ENCODE measurements around the gene KCNMA1.
A peak's percentile ranks its signal among the peaks of the same experiment; 100 is the strongest.

KCNMA1 gene

GRCh38 chr10:77296534-77297392 lies 340.8 kb downstream of the KCNMA1 start:
- FAIRE-seq (peak; percentile 28), DNase-seq (ENCODE audit: insufficient read length, low spot score) (no peak)

GRCh38 chr10:77293773-77294172 lies 343.8 kb downstream of the KCNMA1 start:
- DNase-seq (ENCODE audit: insufficient read length, low spot score) (no peak), FAIRE-seq (no peak)

GRCh38 chr10:77293347-77293746 lies 344.3 kb downstream of the KCNMA1 start:
- no peak for DNase-seq (ENCODE audit: insufficient read length, low spot score)
- no peak for FAIRE-seq

GRCh38 chr10:77291596-77292505 lies 345.8 kb downstream of the KCNMA1 start:
- FAIRE-seq = peak; percentile 44
- no peak for DNase-seq (ENCODE audit: insufficient read length, low spot score)

- DNase-seq (ENCODE audit: insufficient read length, low spot score) (peak; percentile 72), FAIRE-seq (peak; percentile 88)
Measured at GRCh38 chr10:77290528-77291155, 347.0 kb downstream of the KCNMA1 start.

- DNase-seq (ENCODE audit: insufficient read length, low spot score) = no peak
- no peak for FAIRE-seq
Measured at GRCh38 chr10:77289790-77290189, 347.8 kb downstream of the KCNMA1 start.

GRCh38 chr10:77289027-77289501 lies 348.5 kb downstream of the KCNMA1 start:
- FAIRE-seq = peak; percentile 16
- no peak for DNase-seq (ENCODE audit: insufficient read length, low spot score)

- DNase-seq (ENCODE audit: insufficient read length, low spot score) (no peak), FAIRE-seq (no peak)
Measured at GRCh38 chr10:77287647-77288120, 349.9 kb downstream of the KCNMA1 start.

- no peak for DNase-seq (ENCODE audit: insufficient read length, low spot score)
- peak; percentile 55 for FAIRE-seq
Measured at GRCh38 chr10:77286531-77287508, 350.8 kb downstream of the KCNMA1 start.

- FAIRE-seq (no peak), DNase-seq (ENCODE audit: insufficient read length, low spot score) (no peak)
Measured at GRCh38 chr10:77285529-77286182, 352.0 kb downstream of the KCNMA1 start.

GRCh38 chr10:77284797-77285196 lies 352.8 kb downstream of the KCNMA1 start:
- FAIRE-seq = no peak
- no peak for DNase-seq (ENCODE audit: insufficient read length, low spot score)

GRCh38 chr10:77283326-77283725 lies 354.3 kb downstream of the KCNMA1 start:
- no peak for FAIRE-seq

GRCh38 chr10:77282163-77282562 lies 355.4 kb downstream of the KCNMA1 start:
- FAIRE-seq (no peak), DNase-seq (ENCODE audit: insufficient read length, low spot score) (no peak)

More at GRCh38 chr10:77283326-77283725, 354.3 kb downstream of the KCNMA1 start:
- DNase-seq (ENCODE audit: insufficient read length, low spot score) = no peak

- DNase-seq (ENCODE audit: insufficient read length, low spot score) (no peak), FAIRE-seq (no peak)
Measured at GRCh38 chr10:77281719-77282118, 355.9 kb downstream of the KCNMA1 start.

- FAIRE-seq (no peak), DNase-seq (ENCODE audit: insufficient read length, low spot score) (no peak)
Measured at GRCh38 chr10:77279207-77279606, 358.4 kb downstream of the KCNMA1 start.

- peak; percentile 41 for DNase-seq (ENCODE audit: insufficient read length, low spot score)
- FAIRE-seq = no peak
Measured at GRCh38 chr10:77274046-77274795, 363.4 kb downstream of the KCNMA1 start.

GRCh38 chr10:77269163-77269562 lies 368.4 kb downstream of the KCNMA1 start:
- FAIRE-seq = no peak
- DNase-seq (ENCODE audit: insufficient read length, low spot score) = no peak

- DNase-seq (ENCODE audit: insufficient read length, low spot score) = no peak
- FAIRE-seq = no peak
Measured at GRCh38 chr10:77268721-77269120, 368.9 kb downstream of the KCNMA1 start.
